DMS153 (cell line): ENCODE measurements around the gene SS18L1.
"Not testable (repeated sequence)": the region's sequence is repeated elsewhere in the genome, so short reads cannot be mapped to it uniquely, and the experiment has no call there.

Experiments used
- DNase-seq: peaks from one replicate; lab custom pipeline; 2025; lab: John Stamatoyannopoulos, UW

The SS18L1 gene, protein sequence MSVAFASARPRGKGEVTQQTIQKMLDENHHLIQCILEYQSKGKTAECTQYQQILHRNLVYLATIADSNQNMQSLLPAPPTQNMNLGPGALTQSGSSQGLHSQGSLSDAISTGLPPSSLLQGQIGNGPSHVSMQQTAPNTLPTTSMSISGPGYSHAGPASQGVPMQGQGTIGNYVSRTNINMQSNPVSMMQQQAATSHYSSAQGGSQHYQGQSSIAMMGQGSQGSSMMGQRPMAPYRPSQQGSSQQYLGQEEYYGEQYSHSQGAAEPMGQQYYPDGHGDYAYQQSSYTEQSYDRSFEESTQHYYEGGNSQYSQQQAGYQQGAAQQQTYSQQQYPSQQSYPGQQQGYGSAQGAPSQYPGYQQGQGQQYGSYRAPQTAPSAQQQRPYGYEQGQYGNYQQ

DNA sequence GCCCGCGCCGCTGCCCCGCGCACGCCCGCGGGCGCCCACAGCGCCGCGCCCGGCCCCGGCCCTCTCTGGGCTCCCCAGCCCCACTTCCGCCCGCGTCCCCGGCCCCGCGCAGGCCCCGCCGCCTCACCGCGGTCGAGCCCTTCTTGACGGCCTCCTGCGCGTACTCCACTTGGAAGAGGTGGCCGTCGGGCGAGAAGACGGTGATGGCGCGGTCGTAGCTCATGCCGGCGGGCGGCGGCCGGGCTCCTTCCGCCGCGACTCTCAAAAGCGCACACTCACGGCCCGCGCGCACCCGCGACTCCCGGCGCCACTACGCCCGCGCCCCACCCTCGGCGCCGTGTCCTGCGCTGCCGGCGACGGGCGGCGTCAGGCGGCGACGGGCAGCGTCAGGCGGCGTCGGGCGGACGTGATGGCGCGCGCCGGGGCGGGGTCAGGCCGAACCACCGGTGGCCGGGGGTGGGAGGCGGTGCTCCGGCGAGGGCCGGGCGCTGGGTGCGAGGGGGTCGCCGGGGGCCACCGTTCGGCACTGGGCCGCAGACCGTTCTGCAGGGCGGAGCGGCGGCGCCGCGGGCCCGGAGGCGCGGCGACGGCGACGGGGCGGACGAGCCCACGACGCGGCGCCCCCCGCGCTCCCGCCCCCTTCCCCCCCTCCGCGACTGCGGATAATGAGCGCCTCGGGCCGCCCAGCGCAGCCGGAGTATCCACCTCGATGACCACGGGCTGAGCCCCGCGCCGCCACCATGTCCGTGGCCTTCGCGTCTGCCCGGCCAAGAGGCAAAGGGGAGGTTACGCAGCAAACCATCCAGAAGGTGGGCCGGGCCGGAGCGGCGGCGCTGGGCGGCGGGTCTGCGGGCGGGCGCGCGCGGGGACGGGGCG is at the start of gene SS18L1, which contains the start of gene PSMA7:
SS18L1 (plus strand) TSS at position 689 of the 876 bp plus-strand sequence; CDS start at position 741, 52 bp downstream.
PSMA7 (minus strand) TSS at position 314 of the 876 bp plus-strand sequence; CDS start at position 223, 91 bp downstream.
- peak; percentile 76 for DNase-seq

DNA sequence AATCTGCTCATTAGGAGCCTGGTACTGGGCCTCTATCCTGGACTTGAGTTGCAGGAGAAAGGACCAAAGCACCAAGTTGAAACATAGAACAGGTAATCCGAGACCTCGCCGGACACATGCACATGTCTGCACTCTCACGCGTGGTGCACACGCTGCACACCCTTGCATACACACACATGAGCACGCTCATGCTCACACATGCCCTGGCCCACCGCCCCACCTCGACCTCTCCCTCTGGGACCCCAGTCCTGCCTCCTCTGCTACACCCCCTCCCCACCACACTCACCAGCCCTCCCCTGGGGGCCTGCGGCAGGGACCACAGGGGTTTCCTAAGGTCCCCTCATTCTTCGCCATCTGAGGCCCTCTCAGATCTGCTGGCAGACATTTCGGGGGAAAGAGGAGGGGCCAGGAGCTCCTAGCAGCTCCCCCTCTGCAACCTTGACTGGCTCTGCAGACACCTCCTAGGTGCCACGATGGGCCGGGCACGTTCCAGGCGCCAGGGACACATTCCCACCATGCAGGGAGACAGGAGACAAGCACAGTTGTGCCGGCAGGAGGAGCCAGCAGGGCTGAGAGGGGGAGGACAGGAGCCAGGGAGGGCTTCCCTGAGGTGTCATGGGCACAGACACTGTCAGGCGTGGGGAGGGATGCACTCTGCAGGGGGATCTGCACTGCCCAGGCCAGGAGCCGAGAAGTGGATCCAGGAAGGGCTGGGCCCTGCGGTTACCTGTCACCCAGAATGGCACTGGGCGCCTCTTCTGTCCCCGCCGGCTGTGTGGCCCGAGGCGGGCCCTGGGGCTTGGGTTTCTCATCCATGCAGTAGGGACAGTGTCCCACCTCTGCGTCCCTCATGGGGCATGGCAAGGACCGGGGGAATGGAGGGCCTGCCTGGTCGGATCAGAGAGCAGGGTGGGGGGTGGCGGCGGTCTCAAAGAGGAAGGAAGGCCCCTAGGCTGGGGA is 46.9 kb upstream of the SS18L1 start:
- no peak for DNase-seq

DNA sequence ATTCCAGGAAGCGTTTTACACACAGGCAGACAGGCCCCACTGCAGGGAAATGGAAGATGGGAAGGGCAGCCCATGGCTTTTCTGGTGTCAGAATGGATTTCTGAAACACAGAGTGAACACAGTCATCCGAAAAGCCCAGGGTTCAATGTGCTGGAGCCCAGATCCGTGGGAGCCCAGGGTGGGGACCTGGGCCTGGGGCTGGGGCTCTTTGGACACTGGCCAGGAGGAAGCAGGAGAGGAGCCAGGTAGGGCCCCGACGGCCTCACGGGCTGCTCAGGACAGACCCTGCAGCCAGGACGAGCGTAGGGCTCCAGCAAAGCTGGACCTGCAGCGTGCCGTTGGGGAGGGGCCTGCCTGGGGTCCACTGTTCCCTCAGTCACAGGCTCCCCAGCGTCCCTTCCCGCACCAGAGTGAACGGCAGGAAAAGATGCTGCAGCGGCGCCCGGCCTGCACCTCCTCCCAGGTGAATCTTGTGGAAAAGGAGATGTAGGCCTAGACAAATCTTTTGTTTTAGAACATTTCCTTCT is 45.6 kb upstream of the SS18L1 start:
- no peak for DNase-seq

DNA sequence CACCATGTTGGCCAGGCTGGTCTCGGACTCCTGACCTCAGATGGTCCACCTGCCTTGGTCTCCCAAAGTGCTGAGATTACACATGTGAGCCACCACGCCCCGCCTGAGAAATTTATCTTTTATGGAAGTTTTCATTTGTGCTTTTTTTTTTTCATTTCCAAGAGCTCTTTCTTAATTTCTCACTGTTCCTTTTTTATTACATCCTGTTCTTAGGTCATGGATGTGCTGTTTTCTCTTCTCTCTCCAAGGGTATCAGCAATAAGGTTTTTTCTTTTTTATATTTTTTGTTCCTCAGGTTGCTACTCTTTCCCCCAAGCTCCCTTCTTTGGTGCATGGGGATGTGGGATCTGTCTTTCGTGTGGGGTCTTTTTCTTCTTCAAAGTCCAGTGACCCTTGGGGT is 42.5 kb upstream of the SS18L1 start:
- no peak for DNase-seq

DNA sequence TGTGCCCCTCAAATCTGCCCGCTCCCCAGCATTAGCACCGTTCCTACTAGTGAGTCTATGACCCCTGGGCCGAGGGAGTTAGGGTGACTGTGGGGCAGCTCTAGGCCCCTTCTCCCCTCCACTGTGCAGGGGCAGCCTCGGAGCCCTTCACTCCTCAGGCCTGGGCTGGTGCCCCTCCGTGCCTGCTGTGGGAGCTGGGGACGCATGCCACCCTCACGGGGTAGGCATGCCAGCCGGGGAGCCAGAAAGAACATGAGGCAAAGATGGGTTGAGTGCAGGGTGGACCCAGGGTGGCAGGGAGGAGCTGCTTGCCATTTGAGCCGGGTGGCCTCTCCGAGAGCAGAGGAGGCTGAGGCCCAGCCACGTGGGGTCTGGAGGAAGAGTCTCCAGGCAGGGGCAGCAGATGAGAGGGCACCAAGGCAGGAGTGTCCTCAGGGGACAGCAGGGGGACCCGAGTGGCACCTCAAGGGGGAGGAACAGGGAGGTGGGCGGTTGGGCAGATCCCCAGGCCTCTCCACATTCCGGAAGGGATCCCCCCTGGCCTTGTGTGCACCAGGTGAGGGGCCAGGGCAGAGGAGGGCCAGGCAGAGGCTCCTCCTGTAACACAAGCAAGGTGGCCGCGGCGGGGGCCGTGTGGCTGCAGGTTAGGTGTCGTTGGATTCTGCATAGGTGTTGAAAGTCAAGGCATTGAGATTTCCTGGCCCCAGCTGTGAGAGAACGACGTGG is 39.9 kb upstream of the SS18L1 start:
- DNase-seq = no peak

DNA sequence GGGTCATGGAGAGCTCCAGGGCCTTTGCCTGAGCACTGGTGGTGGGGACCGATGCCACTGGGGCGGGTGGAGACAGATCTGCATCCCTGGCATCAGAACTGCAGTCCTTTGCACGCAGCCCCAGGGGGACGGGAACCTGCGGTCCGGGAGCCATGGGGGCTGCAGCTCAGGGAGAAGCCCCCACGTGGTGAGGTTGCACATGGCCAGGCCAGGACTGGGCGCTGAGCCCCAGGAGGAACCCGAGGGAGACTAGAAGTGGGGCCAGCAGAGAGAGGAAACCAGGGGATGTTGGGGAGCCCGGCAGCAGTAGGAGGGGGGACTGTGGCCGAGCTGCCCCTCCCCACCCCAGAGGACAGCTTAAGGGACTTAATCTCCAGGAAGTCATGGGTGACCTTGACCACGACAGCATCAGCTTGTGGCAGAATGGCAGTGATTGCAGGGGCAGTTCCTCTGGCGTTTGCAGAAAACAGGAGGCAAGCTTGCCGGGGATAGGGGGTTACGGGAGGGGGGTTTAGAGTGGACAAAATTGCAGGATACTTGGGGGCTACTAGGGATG is 39.3 kb upstream of the SS18L1 start:
- DNase-seq = no peak

DNA sequence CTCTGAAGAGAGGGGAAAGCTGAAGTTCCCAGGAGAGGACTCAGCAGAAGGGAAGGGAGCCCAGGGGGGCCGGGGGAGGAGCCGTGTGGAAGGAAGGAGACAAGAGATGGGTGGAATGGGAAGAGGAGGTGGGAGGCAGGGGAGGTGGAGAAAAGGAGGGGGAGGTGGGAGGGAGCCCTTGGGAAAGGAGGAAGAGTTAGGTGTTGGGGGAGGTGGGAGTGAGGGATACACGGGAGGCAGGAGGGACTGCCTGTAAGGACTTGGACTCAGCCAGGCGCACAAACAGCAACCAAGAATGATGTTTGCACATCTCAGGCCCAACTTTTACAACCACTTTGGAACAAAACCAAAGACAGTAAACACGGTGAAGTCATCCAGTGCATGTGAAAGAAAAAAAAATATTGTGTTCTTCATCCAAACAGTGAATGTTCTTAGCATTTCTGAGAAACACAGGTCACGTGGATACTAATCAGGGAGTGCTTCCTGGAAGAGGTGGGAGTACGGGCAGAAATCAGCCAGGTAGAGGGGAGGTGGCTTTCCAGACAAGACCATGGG is 38.7 kb upstream of the SS18L1 start:
- DNase-seq = no peak

DNA sequence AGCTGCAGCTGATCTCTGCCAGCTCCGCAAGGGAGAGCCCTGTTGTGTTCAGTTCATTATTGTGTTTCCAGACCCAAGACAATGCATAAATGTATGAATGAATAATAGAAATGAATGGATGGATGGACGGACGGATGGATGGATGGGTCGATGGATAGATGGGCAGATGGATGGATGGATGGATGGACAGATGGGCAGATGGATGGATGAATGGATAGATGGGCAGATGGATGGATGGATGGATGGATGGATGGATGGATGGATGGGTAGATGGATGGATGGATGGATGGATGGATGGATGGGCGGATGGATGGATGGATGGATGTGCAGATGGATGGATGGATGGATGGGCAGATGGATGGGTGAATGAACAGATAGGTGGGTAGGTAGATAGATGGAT is 38.0 kb upstream of the SS18L1 start:
- DNase-seq = no peak

DNA sequence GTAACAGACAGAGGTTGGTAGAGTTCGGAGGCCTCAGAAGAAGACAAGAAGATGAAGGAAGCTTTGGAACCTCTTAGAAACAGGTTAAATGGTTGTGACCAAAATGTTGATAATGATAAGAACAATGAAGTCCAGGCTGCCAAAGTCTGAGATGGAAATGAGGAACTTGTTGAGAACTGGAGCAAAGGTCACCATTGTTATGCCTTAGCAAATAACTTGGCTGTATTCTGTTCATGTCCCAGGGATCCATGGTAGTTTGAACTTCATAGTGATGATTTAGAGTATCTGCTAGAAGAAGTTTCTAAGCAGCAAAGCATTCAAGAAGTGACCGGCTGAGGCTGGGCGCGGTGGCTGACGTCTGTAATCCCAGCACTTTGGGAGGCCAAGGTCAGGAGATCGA is 32.4 kb upstream of the SS18L1 start:
- no peak for DNase-seq

DNA sequence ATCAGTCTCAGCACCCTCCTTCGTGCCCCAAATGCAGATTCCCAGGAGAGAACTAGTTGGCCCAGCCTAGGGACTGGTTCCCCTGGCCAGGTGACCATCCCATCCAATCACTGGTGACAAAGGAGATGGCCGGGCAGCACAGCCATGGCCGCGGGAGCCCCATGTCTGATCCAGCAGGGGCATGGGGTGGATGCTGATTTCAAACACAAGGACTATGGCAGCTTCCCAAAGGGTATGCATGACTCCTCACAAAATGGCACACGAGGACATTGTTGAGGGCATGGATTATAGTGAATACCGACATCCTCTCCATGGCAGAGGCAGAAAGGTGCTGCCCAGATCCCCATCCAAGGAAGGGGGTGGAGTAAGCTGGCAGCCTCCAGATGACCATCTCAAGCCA is 31.2 kb upstream of the SS18L1 start:
- DNase-seq = no peak

DNA sequence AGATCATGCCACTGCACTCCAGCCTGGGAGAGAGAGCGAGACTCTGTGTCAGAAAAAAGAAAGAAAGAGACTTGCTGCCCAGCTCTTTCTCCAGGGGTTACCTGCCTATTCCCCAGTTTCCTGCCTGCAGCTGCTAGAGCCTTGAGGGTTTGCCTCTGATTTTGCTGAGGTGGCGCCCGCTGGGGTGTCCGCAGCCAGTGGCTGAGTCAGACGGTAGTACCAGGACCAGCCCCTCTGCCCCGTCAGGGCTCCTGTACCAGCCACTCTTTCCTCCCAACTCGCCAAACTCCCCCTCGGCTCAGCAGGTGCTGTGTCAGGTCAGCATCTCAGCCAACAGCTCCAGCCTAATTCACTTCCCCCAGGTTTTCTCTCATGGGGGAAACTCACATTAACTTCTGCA is 28.7 kb upstream of the SS18L1 start:
- no peak for DNase-seq

DNA sequence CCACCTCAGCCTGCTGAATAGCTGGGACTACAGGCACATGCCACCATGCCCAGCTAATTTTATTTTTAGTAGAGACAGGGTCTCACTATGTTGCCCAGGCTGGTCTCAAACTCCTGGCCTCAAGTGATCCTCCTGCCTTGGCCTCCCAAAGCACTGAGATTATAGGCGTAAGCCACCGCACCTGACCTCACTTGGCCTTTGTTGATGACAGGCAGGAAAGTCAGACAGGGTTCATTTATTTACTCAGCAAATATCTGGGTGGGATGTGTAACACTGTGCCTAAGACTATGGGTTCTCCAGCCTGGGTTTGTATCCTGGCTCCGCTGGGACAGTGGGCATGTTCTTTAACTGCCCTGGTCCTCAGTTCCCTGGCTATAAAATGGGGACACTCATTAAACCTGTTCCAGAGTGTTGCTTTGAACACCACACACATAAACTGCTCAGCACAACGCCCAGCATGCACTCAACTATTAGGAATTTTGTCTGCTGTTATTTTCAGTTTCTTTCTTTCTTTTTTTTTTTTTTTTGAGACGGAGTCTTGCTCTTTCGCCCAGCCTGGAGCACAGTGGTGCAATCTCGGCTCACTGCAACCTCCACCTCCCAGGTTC is 27.7 kb upstream of the SS18L1 start:
- not testable (repeated sequence) for DNase-seq

DNA sequence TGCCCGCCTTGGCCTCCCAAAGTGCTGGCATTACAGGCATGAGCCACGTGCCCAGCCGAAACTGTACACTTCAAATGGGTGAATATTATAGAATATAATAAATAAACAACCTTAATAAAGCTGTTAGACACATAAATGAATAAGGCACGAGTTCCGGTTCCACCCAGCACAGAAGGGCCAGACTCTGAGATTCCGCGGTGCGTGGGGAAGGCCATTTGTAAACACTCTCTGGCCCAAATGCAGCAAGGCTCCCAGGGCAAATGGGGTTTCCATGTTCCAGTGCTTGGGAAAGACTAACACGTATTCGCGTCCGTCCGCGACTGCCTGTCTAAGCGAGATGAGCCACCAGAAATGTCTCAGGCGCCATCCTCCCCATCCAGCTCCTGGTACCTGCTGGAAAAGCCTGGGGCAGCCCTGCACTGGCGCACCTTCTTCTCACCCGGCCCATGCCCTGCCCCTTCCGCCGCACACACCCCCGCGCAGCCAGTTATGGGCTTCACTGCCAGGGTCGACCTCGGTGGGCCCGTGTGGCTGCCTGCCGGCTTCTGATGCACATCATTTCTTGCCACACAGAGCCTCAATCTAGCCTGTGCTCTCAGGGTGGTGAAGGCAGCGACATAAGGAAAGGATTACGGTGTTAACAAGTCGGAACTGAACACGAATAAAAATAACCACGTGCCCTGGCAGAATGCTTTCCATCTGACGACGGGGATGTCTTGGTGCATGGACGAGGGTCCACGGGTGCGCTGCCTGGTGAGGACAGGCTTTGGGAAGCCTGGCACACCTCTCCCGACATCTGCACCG is 26.8 kb upstream of the SS18L1 start:
- no peak for DNase-seq

DNA sequence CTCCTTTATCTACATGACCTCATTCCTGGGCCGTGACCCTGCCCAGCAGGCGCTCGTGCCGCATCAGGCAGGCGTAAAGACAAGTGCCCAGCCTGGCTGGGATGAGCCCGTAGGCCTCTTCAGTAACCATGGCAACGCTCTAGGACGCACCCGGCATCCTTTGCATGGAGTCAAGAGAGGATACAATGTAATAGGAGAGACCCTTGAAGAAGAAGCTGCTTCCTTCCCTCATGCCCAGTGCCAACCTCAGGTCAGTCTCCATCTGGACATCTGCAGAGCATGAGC is 26.3 kb upstream of the SS18L1 start:
- DNase-seq = no peak

DNA sequence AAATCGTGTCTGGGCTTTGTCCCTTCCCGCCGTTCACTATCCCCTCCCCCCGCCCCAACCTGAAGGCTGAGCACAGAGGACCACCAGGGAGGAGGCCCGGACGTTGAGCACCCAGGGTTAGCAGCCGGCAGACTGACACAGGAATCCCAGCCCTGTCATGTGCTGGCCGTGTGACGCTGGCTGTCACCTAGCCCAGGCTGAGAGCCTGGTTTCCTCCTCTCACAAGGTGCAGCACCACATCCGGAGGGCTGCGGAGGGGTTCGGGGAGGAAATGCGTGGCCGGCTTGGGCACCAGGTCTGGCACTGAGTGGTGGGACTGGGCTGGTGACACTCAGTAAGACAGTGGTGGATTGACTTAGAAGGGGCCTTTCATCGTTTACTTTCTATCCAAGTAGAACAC is 25.9 kb upstream of the SS18L1 start:
- DNase-seq = peak; percentile 33

DNA sequence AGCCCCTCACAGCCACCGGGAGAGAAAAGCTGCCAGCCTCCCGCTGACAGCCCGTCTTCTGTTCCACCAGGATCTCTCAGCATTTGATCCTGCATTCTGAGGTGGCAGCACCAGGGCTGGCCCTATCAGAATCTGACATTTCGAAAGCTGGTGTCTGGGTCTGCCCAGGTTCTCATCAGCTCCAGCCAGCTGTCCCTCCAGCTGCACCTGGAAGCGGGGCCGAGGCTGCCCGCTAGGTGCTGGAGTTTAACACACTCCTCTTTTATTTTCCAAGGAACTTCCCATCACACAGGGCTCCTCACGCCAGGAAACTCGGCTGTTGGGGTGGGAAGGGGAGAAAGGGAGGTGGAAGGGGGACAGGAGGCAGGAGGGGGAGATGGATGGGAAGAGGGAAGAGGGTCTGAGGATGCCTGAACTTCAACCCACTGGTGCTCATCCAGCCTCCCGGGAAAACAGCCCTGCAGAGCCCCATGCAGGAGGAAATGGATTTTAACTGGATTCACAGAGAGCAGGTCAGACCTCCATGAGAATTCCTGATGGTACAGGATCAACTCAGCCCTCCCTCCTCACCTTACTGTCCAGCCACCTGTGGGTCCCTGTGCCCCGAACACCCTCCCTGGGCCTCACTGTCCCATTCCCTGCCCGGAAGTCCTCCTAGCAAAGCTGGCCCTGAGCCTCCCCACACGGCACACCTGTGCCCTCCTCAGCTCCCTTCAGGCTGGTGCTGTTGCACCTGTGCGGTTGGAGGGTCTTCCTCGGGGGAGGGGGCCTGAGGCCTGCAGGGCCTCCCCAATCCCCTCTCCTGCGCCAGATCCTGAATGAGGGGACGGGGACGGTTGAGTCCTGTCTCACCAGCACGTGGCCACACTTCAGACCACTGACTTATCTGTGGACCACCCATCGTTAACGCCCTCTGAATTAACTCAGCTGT is 25.2 kb upstream of the SS18L1 start:
- DNase-seq = no peak

DNA sequence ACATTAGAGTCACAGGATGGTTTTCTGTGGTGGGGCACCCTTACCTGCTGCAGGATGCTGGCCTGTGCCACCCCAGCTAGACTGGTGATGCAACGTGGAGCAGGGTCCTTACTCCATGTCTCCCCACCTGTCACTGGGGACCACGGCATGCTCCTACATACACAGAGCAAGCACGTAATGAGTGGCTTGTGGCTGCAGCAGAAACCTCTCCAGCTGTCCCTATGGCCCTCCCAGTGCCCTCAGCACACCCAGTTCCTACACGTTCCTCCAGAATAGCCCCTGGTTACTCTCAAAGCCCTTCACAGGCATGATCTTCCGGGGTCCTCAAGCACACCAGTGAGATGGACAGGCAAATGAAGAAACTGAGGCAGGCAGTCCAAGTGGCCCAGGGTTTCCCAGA is 24.5 kb upstream of the SS18L1 start:
- DNase-seq = no peak
